Stimulated activated CD4-positive, alpha-beta T cell treated with anti-CD3 and anti-CD28 coated beads, Interleukin-4, amount 100 ng/mL, for 48 hours (primary cell): ENCODE measurements around the gene FXYD2.

ENCODE experiments used
- DNase-seq, 2 donors: peaks; one replicate each; pipeline ENCODE4 v3.0.0-alpha.2; 2020; ENCODE audit warnings: low read depth in 2 of 2

FXYD2 gene

GRCh38 chr11:117796872-117797529 is 27.5 kb downstream of the FXYD2 start, which contains the start of gene DSCAML1:
Gene DSCAML1 (minus strand): TSS chr11:117797216. CDS start chr11:117797079, 137 bp downstream.
- no peak for DNase-seq

- no peak for DNase-seq
Measured at GRCh38 chr11:117796456-117796871, 28.1 kb downstream of the FXYD2 start.

- no peak for DNase-seq
Measured at GRCh38 chr11:117795638-117796455, 28.7 kb downstream of the FXYD2 start.

GRCh38 chr11:117794772-117795629 is 29.5 kb downstream of the FXYD2 start:
- DNase-seq, result no peak

- DNase-seq, result no peak
Measured at GRCh38 chr11:117794135-117794534, 30.4 kb downstream of the FXYD2 start.

GRCh38 chr11:117793583-117793982 is 31.0 kb downstream of the FXYD2 start:
- no peak for DNase-seq

- DNase-seq, result no peak
Measured at GRCh38 chr11:117792992-117793391, 31.6 kb downstream of the FXYD2 start.

- DNase-seq, result no peak
Measured at GRCh38 chr11:117792241-117792640, 32.3 kb downstream of the FXYD2 start.

- no peak for DNase-seq
Measured at GRCh38 chr11:117790279-117790678, 34.3 kb downstream of the FXYD2 start.

GRCh38 chr11:117789241-117789640 is 35.3 kb downstream of the FXYD2 start:
- DNase-seq, result no peak

GRCh38 chr11:117786135-117786870 is 38.2 kb downstream of the FXYD2 start:
- no peak for DNase-seq

- DNase-seq, result no peak
Measured at GRCh38 chr11:117782101-117782500, 42.4 kb downstream of the FXYD2 start.

- DNase-seq, result no peak
Measured at GRCh38 chr11:117781627-117782026, 42.9 kb downstream of the FXYD2 start.

- no peak for DNase-seq
Measured at GRCh38 chr11:117780456-117780855, 44.1 kb downstream of the FXYD2 start.

GRCh38 chr11:117774553-117774952 is 50.0 kb downstream of the FXYD2 start:
- DNase-seq, result no peak

- DNase-seq, result no peak
Measured at GRCh38 chr11:117772360-117772759, 52.2 kb downstream of the FXYD2 start.

- DNase-seq, result no peak
Measured at GRCh38 chr11:117771841-117772240, 52.7 kb downstream of the FXYD2 start.

- no peak for DNase-seq
Measured at GRCh38 chr11:117771197-117771596, 53.3 kb downstream of the FXYD2 start.

- DNase-seq, result no peak
Measured at GRCh38 chr11:117770061-117770460, 54.5 kb downstream of the FXYD2 start.
